Heart left ventricle (tissue), 13 donors: ENCODE data around the gene DOCK9.

Source experiments
- CTCF ChIP-seq, 12 donors: fragments of 200-600 bp; sonication (generic) in 4 of 12; IDR thresholded peaks; one replicate each; pipeline versions ENCODE4 v1.5.0 to v1.8.0; 2018 to 2022; ENCODE audit warnings: antibody characterized with exemption in 12 of 12, mild to moderate bottlenecking in 5 of 12
- POLR2A ChIP-seq, 2 donors: fragments of 450-650 bp; IDR thresholded peaks; one replicate each; pipeline ENCODE4 v1.6.1; 2017; ENCODE audit warnings: antibody characterized with exemption in 2 of 2, mild to moderate bottlenecking in 2 of 2, moderate library complexity in 2 of 2
- donor health status: ischemic (EF 13 %, LVEDD 7.1; RV severe dilation, severe dysfunction).
- donor health status: DM: no; HTN: yes; CAD: no.
- donor health status: DM: no; HTN: no; CAD: no.
- donor health status: ischemic (EF 25% LVEDD 6.9; RV normal size, moderate dysfunction).
- donor health status: ischemic (EF 25% LVEDD 5.7; RV mildly dilated, moderate dysfunction).
- donor health status: ischemic (EF 35%, LVEDD 5.7; RV mildly dilated, moderate dysfunction).
- donor health status: nonischemic (EF 11% LVEDD 7.7; RV severe dilation, severe dysfunction).
- donor health status: DM: yes; HTN: yes; CAD: no.
- donor health status: PGD.
- donor health status: ischemic (EF 29% LVEDD 5.4; RV normal size, mild dysfunction).
- donor health status: nonischemic (EF 23%, LVEDD 6.1; RV moderate dilation, normal function).

- TF ChIP-seq CTCF (IDR thresholded peaks at IDR 0.05): no peak
- no peak for TF ChIP-seq POLR2A (IDR thresholded peaks at IDR 0.05)
Observed at GRCh38 chr13:98828614-98829013, 149.2 kb downstream of the DOCK9 start.
